Hematopoietic multipotent progenitor cell treated with erythropoietin and hydrocortisone succinate and interleukin-3 and kit ligand, for 6 days (in vitro differentiated cells): Measurements from ENCODE around the gene AFAP1L2.
"Not testable (repeated sequence)": the region's sequence is repeated elsewhere in the genome, so short reads cannot be mapped to it uniquely, and the experiment has no call there.

ENCODE experiments used
- DNase-seq: peaks from one replicate; pipeline ENCODE4 v3.0.0-alpha.2; 2015

The AFAP1L2 gene

GRCh38 chr10:114334301-114334700, 70.0 kb downstream of the AFAP1L2 start:
- DNase-seq, result peak; percentile 20

- not testable (repeated sequence) for DNase-seq
These were observed 70.9 kb downstream of the AFAP1L2 start for GRCh38 chr10:114333441-114333840.

- no peak for DNase-seq
These were observed 71.8 kb downstream of the AFAP1L2 start for GRCh38 chr10:114332301-114333192.

- no peak for DNase-seq
These were observed 74.5 kb downstream of the AFAP1L2 start for GRCh38 chr10:114329634-114330365.

GRCh38 chr10:114328874-114329273, 75.4 kb downstream of the AFAP1L2 start:
- DNase-seq, result no peak

- DNase-seq, result no peak
These were observed 75.9 kb downstream of the AFAP1L2 start for GRCh38 chr10:114328441-114328812.

- no peak for DNase-seq
These were observed 76.5 kb downstream of the AFAP1L2 start for GRCh38 chr10:114327537-114328440.

GRCh38 chr10:114326795-114327194, 77.5 kb downstream of the AFAP1L2 start:
- no peak for DNase-seq

- no peak for DNase-seq
These were observed 81.3 kb downstream of the AFAP1L2 start for GRCh38 chr10:114323023-114323422.

- no peak for DNase-seq
These were observed 82.0 kb downstream of the AFAP1L2 start for GRCh38 chr10:114322344-114322743.

- no peak for DNase-seq
These were observed 83.8 kb downstream of the AFAP1L2 start for GRCh38 chr10:114320249-114321116.

GRCh38 chr10:114319406-114320248, 84.7 kb downstream of the AFAP1L2 start:
- no peak for DNase-seq

- DNase-seq, result no peak
These were observed 87.6 kb downstream of the AFAP1L2 start for GRCh38 chr10:114316744-114317143.

- no peak for DNase-seq
These were observed 88.5 kb downstream of the AFAP1L2 start for GRCh38 chr10:114315566-114316420.

- DNase-seq, result no peak
These were observed 90.4 kb downstream of the AFAP1L2 start for GRCh38 chr10:114313866-114314265.

- DNase-seq, result no peak
These were observed 91.2 kb downstream of the AFAP1L2 start for GRCh38 chr10:114313139-114313538.

- no peak for DNase-seq
These were observed 92.6 kb downstream of the AFAP1L2 start for GRCh38 chr10:114311496-114312209.

- DNase-seq, result no peak
These were observed 93.3 kb downstream of the AFAP1L2 start for GRCh38 chr10:114311023-114311422.

- DNase-seq, result no peak
These were observed 94.0 kb downstream of the AFAP1L2 start for GRCh38 chr10:114310346-114310745.

GRCh38 chr10:114309364-114309651, 95.0 kb downstream of the AFAP1L2 start:
- DNase-seq, result no peak
